Hepatic stellate cell (primary cell): ENCODE data around the gene MAPK10.
"Not testable (repeated sequence)": the region's sequence is repeated elsewhere in the genome, so short reads cannot be mapped to it uniquely, and the experiment has no call there.

Source experiments
- DNase-seq: peaks from one replicate; pipeline ENCODE4 v3.0.0; 2011; ENCODE audit warnings: low spot score

The MAPK10 gene

DNA sequence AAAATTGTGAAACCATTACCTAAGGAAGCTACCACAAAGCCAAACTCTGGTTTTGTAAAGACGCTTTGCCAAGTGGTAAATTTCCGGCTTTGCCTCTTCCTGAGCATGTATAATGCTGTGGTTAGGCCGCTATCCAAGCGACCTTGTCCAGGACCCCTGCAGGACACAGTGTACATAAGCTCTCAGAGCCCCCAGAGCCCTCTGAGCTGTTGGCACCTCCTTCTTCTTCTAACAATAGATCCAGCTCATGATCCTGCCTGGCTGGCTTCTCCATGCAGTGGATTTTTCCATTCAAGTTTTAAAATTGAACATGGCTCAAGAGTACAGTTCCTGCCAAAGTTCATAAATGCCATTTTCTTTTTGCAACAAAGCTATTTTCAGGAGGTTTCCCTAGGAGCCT is 326.7 kb downstream of the MAPK10 start:
- no peak for DNase-seq

GRCh38 chr4:86032476-86033022 is 327.3 kb downstream of the MAPK10 start:
- DNase-seq: peak; percentile 64

GRCh38 chr4:86031927-86032326 is 327.9 kb downstream of the MAPK10 start:
- no peak for DNase-seq

DNA sequence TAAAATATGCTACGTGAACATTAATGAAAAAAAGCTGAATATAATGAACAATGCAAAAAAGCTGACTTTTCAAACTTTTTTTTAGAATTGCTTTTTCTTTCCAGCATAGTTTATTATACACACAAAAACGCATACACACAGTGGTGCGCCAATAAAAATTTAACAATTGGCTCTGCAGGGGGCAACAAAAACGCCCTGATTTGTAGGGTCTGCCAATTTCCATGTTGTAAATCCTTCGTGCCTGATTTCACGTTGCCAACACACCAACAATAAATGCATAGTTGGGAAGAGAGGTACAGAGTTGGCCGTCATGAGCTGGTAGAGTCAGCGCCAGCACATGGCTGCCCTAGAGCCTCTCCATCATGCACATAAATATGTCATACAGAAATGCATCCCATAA is 333.1 kb downstream of the MAPK10 start:
- no peak for DNase-seq

DNA sequence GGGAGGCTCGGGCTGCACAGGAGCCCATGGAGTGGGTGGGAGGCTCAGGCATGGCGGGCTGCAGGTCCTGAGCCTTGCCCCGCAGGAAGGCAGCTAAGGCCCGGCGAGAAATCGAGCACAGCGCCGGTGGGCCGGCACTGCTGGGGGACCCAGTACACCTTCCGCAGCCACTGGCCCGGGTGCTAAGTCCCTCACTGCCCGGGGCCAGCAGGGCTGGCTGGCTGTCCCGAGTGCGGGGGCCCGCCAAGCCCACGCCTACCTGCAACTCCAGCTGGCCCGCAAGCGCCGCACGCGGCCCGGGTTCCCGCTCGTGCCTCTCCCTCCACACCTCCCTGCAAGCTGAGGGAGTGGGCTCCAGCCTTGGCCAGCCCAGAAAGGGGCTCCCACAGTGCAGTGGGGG is 338.2 kb downstream of the MAPK10 start:
- not testable (repeated sequence) for DNase-seq

GRCh38 chr4:86019906-86020305 is 339.9 kb downstream of the MAPK10 start:
- no peak for DNase-seq

DNA sequence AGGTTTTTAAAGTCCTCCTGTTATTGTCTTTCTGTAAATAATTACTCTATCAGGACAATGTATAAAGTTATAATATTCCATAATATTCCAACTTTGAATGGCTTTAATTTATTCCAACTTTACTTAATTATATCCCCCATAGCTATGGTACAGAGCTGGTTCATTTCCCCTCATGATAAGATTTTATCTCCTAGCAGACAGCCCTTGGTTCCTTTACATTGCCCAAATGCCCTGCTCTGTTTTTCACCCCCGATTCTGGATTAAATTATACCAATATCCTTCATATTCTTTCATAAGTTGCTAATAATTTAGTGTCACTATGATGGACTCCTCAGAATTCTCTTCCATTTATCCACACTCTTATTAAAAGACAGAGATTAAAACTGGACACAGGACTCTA is 340.5 kb downstream of the MAPK10 start:
- no peak for DNase-seq

DNA sequence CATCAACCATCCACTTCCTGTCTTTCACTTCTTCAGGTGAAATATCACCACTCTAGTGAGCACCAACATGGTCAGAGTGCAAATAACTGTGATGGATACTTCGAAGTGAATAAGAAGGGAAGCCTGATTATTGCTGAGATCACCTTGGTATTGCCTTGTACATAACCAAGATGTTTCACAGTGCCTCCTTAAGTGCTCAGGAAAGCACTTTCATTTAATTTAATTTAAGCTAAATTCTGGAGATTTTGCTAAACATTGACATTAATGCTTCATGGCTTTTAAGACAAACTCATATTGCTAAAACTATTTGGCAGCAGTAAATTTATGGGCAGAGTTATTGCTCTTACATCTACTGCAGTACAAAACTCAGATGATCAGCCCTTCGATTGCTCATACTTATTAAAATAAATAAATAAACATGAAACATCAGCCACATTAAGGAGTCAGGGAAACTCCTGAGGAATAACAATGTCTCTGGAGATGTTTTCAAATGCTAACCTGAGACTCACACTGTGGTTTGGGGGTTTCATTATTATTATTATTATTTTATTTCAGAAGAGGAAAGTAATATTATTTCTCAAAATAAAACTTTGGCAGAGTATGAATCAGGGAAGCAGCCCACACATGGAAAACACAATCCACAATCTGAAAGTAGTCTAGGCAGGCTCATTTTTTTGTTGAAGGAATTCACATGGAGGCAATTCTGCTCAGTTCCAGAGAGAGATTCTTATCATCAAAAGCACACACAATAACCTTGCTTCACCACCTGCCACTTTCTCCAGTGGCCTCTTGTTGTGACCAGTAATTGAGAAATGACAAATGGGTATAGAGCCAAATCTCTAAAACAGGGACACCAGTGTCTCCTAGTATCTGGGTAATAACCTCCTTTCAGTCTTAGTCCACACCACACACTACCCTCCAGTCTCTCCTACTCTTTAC is 344.2 kb downstream of the MAPK10 start:
- DNase-seq: peak; percentile 8

DNA sequence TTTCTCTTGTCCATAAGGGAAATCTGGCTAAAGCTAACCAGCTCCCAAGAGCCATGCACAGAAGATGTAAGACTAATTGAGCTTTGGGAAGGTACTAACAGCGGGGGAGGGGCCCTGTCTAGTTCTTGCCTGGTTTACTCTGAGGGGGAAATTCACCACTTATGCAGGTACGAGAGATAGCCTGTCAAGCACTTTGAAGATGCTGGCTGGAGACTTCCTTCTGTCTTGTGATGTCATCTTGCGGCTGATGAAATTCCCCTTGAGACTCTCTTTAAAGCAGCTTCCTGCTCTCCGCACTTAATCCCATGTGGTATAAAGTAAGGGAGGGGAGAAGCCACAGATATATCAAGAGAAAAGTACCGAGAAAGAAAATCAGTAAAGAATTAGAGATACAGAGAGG is 345.3 kb downstream of the MAPK10 start:
- no peak for DNase-seq

- peak; percentile 12 for DNase-seq
These were observed 346.2 kb downstream of the MAPK10 start for GRCh38 chr4:86013621-86014020.

GRCh38 chr4:86011117-86011516 is 348.7 kb downstream of the MAPK10 start:
- DNase-seq: peak; percentile 47

- no peak for DNase-seq
These were observed 352.8 kb downstream of the MAPK10 start for GRCh38 chr4:86007042-86007441.

DNA sequence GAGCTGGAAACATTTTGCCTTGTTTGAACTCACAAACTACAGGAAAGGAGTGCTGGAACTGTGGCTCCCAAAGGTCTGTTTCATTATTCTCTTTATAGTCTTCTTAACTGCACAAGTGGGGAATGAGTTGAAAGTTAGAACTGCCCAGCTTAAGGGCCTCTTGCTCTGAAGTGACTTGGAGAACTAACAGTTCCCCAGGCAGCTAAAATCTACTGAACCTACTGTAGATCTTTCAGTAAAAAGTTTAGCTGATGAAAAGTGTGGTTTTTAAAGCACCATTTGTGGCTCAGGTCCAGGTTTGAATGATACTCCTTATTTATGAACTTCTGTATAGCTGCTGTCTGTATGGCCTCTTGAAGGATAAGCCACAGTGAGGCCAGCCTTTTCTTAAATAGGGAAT is 353.8 kb downstream of the MAPK10 start:
- DNase-seq: no peak

DNA sequence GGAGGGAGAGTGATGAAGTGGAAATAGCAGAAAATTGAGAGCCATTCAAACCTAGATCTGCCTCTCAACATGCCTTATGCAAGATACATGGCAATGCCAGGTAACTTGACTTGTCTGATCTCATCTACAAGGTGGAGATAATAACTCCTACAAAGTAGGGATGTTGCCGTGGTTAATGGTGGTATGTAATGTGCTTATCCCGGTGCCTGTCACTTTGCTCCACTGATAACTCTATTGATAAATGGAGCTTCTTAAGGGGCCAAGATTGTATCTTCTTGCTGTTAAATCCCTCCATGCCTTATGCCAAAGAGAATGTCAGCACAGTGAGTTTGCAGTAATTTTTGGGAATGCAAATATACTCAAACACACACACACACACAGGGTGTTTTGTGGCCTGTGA is 355.8 kb downstream of the MAPK10 start:
- no peak for DNase-seq

- DNase-seq: no peak
These were observed 358.3 kb downstream of the MAPK10 start for GRCh38 chr4:86001591-86001990.

DNA sequence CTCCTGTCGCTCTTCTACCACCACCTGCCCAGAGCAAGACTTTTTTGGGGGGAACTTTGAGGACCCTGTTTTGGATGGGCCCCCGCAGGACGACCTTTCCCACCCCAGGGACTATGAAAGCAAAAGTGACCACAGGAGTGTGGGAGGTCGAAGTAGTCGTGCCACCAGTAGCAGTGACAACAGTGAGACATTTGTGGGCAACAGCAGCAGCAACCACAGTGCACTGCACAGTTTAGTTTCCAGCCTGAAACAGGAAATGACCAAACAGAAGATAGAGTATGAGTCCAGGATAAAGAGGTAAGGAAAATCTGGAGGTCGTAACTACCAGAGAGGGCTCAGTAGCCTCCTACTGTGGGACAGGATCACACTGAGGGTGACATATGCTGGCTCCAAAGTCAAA is 364.5 kb downstream of the MAPK10 start:
- no peak for DNase-seq

DNA sequence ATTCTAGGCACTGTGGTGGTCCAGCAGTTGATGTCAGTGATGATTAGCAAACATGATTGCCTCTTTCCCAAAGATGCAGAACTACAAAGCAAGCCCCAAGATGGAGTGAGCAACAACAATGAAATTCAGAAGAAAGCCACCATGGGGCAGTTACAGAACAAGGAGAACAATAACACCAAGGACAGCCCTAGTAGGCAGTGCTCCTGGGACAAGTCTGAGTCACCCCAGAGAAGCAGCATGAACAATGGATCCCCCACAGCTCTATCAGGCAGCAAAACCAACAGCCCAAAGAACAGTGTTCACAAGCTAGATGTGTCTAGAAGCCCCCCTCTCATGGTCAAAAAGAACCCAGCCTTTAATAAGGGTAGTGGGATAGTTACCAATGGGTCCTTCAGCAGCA is 365.3 kb downstream of the MAPK10 start:
- no peak for DNase-seq

DNA sequence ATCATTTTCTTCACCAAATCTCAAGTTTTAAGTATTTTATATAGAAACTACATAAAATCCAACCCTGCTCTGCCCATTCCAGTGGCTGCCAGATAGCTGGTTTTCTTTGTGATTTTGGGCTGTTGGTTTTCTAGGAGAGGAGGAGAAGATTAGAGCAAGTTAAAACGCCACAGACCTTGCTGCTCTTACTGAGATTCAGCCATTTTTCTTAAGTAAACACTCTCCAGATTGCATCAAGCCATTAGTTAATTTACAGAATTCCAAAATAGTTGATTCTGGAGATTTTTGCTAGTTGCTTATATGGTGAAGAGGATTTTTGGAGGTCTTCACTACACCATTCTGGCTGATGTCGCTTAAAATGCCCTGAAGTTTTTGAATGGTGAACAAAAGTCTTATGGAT is 366.2 kb downstream of the MAPK10 start:
- no peak for DNase-seq

DNA sequence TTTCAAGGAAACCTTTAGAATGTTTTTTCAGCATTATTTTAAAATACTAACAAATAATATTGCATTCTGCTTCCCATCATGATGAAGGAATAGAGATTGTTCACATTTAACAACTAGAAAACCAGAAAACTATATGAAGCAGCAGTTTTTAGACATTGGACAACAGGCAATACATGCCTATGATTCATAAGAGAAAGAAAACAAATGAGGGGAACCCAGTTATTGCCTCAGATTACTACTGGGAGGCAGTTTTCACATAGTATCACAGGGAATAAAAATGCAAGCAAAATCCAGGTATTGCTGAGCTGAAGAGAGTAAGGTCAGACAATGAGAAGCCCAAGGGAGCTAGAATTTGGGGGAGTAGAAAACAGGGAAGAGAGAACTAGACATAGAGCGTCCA is 373.6 kb downstream of the MAPK10 start:
- DNase-seq: no peak

DNA sequence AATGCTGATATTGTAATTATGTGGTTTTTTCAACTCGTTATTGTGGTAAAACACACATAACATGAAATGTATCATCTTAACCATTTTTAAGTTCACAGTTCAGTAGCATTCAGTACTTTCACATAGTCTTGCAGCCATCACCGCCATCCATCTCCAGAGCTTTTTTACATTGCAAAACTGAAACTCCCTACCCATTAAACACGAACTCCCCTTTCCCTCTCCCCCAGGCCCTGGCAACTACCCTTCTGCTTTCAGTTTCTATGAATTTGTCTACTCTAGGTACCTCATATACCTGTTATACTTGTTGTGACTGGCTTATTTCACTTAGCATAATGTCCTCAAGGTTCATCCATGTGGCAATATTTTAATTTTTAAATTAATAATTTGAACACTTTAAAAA is 380.6 kb downstream of the MAPK10 start:
- DNase-seq: no peak

GRCh38 chr4:85970535-85970934 is 389.3 kb downstream of the MAPK10 start:
- no peak for DNase-seq

DNA sequence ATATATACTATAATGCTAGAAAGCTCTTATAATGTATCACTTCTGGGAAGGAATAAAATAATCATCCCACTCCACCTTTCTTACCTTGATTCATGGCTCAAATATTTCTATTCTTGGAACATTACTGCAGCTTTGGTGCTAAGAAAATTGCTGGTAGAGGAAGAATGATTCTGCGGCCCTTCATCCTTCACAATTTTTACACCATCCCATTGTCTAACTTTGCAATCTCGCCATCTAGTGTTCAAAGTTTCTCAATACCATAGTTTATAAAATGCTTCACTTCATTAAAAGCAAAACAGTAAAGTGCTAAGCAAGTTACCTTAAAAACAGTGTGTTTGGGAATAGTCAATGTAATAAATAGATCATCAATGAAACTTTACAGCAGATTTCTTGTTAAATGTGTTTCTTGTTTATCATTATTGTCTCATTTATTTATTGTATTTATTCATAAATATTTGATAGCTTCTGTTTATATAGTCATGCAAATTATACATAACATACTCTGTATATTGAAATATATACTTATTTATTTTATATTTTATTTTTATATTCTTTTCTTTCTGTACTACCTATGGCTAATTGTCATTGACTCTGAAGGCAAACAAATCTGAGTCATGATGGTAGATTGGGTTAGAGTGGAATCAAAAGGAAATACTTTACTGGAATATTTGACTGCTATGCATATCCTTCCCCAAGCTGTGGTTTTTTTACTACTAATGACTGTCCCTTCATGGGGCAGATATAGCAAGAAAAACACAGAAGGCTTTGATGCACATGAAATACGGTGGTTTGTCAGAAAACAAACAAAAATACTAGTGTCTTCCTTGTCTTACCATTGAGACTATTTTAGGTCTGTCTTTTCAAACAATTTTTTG is 390.7 kb downstream of the MAPK10 start:
- DNase-seq: peak; percentile 26

- DNase-seq: no peak
These were observed 392.0 kb downstream of the MAPK10 start for GRCh38 chr4:85967872-85968271.
